Panc1 (cell line): ENCODE results near the gene CDIPT. TPM values are rescaled to one million over a fixed set of nuclear protein-coding genes. Genes with fewer than 3 reads are reported as not detected.

ENCODE experiments used
- ATAC-seq: fragments of 200-7000 bp; cut with Tn5 transposase; 2 replicates; pipeline ENCODE4 v1.9.1; 2020; ENCODE audit warnings: mild to moderate bottlenecking, moderate library complexity
- BruUV-seq: library from RNA; stranded (reverse); fragments of 400-500 nt; replicated peaks from 2 replicates; lab custom pipeline; 2021; lab: Mats Ljungman, UMichigan
- CTCF ChIA-PET: fragments of 300-600 bp; sonication (Branson Sonifier 250); formaldehyde crosslinking; loops from one replicate; lab custom pipeline; 2022; ENCODE audit warnings: antibody characterized with exemption; lab: Charles Lee
- POLR2A ChIA-PET: fragments of 300-600 bp; sonication (Branson Sonifier 250); formaldehyde crosslinking; loops from one replicate; lab custom pipeline; 2022; ENCODE audit warnings: antibody characterized with exemption; lab: Charles Lee
- DNase-seq: peaks from one replicate; pipeline ENCODE4 v3.0.0-alpha.2; 2010; ENCODE audit warnings: low read depth, low spot score
- H3K27ac ChIP-seq: 2 replicates; pipeline ENCODE4 v1.5.1; 2011; ENCODE audit warnings: mild to moderate bottlenecking, low read length, inconsistent platforms
- H3K27me3 ChIP-seq: fragments of 200-500 bp; sonication (Bioruptor generic); 2 replicates; pipeline ENCODE4 v1.6.0; 2014; ENCODE audit warnings: low read length, inconsistent platforms; ENCODE audit not compliant: control insufficient read depth, insufficient read depth
- H3K36me3 ChIP-seq: fragments of 200-500 bp; sonication (Bioruptor generic); 2 replicates; pipeline ENCODE4 v1.5.1; 2014; ENCODE audit warnings: inconsistent platforms, mild to moderate bottlenecking, low read length, moderate library complexity; ENCODE audit not compliant: control insufficient read depth, insufficient read depth
- H3K4me1 ChIP-seq: 2 replicates; pipeline ENCODE4 v1.5.1; 2011; ENCODE audit warnings: inconsistent platforms, mild to moderate bottlenecking, low read length, moderate library complexity; ENCODE audit not compliant: control insufficient read depth, insufficient read depth
- H3K4me3 ChIP-seq, 2 experiments: 2 replicates each; pipeline ENCODE4 v1.5.1; 2011 to 2012; ENCODE audit warnings: low read depth in 2 of 2, low read length in 2 of 2, mild to moderate bottlenecking in 2 of 2, inconsistent platforms in 1 of 2, moderate library complexity in 1 of 2
- H3K9me3 ChIP-seq: fragments of 200-500 bp; sonication (Bioruptor generic); 2 replicates; pipeline ENCODE4 v1.5.1; 2014; ENCODE audit warnings: low read depth, mild to moderate bottlenecking, inconsistent platforms, low read length, moderate library complexity; ENCODE audit not compliant: control insufficient read depth, insufficient read depth
- POLR2AphosphoS5 ChIP-seq: IDR thresholded peaks from 2 replicates; pipeline ENCODE4 v1.6.1; 2012; ENCODE audit warnings: mild to moderate bottlenecking, low read depth, low read length, moderate library complexity
- SIN3A ChIP-seq: IDR thresholded peaks from 2 replicates; pipeline ENCODE4 v1.6.1; 2012; ENCODE audit warnings: low read depth, mild to moderate bottlenecking, low read length, moderate library complexity, borderline replicate concordance; ENCODE audit not compliant: insufficient read depth
- TCF7L2 ChIP-seq: IDR thresholded peaks from 2 replicates; pipeline ENCODE4 v1.6.1; 2011; ENCODE audit warnings: mild to moderate bottlenecking, low read depth, low read length, inconsistent platforms
- in situ Hi-C: cut with HindIII; loops from 2 replicates; pipeline ENCODE4 v1.10.0; 2016; ENCODE audit warnings: low sequenced_read_pairs, low pct_unique_long_range_greater_than_20kb
- intact Hi-C: fragments of 100-400 bp; cut with micrococcal nuclease; formaldehyde crosslinking; loops from one replicate; pipeline ENCODE4 v1.10.0; 2022; ENCODE audit not compliant: unreplicated experiment
- total RNA-seq: library from RNA; stranded (reverse); gene quantifications from one replicate; pipeline ENCODE4 v1.2.1, GENCODE V29; 2021; ENCODE audit not compliant: unreplicated experiment
- TF ChIP-seq, protein P1 (sequence below), 2 experiments: IDR thresholded peaks; 2 replicates each; pipeline ENCODE4 v1.6.1; 2011 to 2012; ENCODE audit warnings: low read depth in 2 of 2, control low read depth in 1 of 2, low read length in 1 of 2, mild to moderate bottlenecking in 1 of 2, moderate library complexity in 1 of 2; ENCODE audit not compliant: insufficient read depth in 1 of 2
- TF ChIP-seq, protein P2 (sequence below): fragments of 450-650 bp; IDR thresholded peaks from 2 replicates; pipeline ENCODE4 v1.5.1; 2017; ENCODE audit warnings: mild to moderate bottlenecking

CDIPT gene
- total RNA-seq, 1 experiment from 2014 or later, result 71.6 TPM

DNA sequence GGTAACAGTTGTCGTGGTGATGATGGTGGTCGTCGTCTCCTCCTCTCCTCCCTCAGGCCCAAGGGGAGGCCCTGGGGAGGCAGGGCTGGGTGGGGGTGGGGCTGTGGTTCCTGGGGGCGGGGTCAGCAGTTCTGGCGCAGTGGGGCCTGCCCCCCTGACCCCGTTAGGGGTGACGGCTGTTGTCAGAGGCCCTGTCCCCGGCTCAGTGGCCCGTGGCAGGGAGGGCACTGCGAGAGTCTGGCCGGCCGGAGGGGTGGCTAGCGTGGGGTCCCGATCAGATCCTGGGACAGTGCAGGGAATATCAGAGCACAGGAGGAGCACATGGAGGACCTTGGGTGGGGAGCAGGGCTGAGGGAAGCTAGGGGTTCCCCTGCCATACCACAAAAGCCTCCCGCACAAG, 33.8 kb upstream of the CDIPT start:
- TF ChIP-seq, protein P1, sequence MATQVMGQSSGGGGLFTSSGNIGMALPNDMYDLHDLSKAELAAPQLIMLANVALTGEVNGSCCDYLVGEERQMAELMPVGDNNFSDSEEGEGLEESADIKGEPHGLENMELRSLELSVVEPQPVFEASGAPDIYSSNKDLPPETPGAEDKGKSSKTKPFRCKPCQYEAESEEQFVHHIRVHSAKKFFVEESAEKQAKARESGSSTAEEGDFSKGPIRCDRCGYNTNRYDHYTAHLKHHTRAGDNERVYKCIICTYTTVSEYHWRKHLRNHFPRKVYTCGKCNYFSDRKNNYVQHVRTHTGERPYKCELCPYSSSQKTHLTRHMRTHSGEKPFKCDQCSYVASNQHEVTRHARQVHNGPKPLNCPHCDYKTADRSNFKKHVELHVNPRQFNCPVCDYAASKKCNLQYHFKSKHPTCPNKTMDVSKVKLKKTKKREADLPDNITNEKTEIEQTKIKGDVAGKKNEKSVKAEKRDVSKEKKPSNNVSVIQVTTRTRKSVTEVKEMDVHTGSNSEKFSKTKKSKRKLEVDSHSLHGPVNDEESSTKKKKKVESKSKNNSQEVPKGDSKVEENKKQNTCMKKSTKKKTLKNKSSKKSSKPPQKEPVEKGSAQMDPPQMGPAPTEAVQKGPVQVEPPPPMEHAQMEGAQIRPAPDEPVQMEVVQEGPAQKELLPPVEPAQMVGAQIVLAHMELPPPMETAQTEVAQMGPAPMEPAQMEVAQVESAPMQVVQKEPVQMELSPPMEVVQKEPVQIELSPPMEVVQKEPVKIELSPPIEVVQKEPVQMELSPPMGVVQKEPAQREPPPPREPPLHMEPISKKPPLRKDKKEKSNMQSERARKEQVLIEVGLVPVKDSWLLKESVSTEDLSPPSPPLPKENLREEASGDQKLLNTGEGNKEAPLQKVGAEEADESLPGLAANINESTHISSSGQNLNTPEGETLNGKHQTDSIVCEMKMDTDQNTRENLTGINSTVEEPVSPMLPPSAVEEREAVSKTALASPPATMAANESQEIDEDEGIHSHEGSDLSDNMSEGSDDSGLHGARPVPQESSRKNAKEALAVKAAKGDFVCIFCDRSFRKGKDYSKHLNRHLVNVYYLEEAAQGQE (IDR thresholded peaks at IDR 0.05; ENCODE audit: insufficient read depth in 1 of 2, low read depth in 2 of 2, low read length in 1 of 2), result no peak
- TF ChIP-seq POLR2AphosphoS5, result no peak
- no peaks in the 10 kb centered on the region for H3K27me3 ChIP-seq
- no TSS peak for BruUV-seq
- in situ Hi-C loops, result no loop called here
- ChIA-PET POLR2A (no interaction called here), CTCF (no interaction called here)
- no peaks in the 10 kb centered on the region for H3K36me3 ChIP-seq
- H3K27ac ChIP-seq, result no peak overlapping the region
- no peak overlapping the region for H3K4me3 ChIP-seq
- peaks cover 5% of the 10 kb centered on the region; the same call in 1 of the 2 replicates for H3K4me1 ChIP-seq
- no peaks in the 10 kb centered on the region for H3K9me3 ChIP-seq
- intact Hi-C loops, result no loop called here
- DNase-seq, result no peak
- no peak for ATAC-seq

DNA sequence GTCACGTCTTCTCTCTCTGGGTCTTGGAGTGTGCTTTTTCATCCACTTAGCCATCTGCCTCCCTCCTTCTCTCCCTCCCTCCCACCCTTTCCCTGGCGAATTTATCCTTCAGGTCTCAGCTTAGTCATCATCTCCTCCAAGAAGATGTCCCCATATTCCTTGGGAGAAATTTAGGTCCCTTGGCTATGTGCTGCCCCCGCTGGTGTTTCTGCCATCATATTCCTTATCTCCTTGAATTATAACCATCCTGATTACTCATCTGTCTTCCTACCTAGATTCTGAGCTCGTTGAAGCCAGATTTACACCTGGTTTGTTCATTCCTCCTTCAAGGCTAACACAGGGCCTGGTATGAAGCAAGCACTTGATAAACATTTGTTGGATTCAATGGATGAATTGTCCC, 31.3 kb upstream of the CDIPT start:
- peaks cover 5% of the 10 kb centered on the region; the same call in 1 of the 2 replicates for H3K4me1 ChIP-seq
- in situ Hi-C loops, result no loop called here
- no peak for DNase-seq
- H3K27me3 ChIP-seq, result no peaks in the 10 kb centered on the region
- H3K36me3 ChIP-seq, result no peaks in the 10 kb centered on the region
- no peak for ATAC-seq
- no TSS peak for BruUV-seq
- POLR2A ChIA-PET, result no interaction called here
- CTCF ChIA-PET, result no interaction called here
- no peak overlapping the region for H3K27ac ChIP-seq
- H3K4me3 ChIP-seq, result no peak overlapping the region
- TF ChIP-seq TCF7L2, result no peak
- TF ChIP-seq SIN3A, result no peak
- TF ChIP-seq, protein P1 (IDR thresholded peaks at IDR 0.05; ENCODE audit: insufficient read depth in 1 of 2, low read depth in 2 of 2, low read length in 1 of 2), result no peak
- TF ChIP-seq, protein P2, sequence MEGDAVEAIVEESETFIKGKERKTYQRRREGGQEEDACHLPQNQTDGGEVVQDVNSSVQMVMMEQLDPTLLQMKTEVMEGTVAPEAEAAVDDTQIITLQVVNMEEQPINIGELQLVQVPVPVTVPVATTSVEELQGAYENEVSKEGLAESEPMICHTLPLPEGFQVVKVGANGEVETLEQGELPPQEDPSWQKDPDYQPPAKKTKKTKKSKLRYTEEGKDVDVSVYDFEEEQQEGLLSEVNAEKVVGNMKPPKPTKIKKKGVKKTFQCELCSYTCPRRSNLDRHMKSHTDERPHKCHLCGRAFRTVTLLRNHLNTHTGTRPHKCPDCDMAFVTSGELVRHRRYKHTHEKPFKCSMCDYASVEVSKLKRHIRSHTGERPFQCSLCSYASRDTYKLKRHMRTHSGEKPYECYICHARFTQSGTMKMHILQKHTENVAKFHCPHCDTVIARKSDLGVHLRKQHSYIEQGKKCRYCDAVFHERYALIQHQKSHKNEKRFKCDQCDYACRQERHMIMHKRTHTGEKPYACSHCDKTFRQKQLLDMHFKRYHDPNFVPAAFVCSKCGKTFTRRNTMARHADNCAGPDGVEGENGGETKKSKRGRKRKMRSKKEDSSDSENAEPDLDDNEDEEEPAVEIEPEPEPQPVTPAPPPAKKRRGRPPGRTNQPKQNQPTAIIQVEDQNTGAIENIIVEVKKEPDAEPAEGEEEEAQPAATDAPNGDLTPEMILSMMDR, result no peak
- no peak for TF ChIP-seq POLR2AphosphoS5
- H3K9me3 ChIP-seq, result no peaks in the 10 kb centered on the region
- intact Hi-C loops, result no loop called here
